ENCODE data around the gene HMG20B. TPM values are rescaled to one million over a fixed set of nuclear protein-coding genes. Genes with fewer than 3 reads are reported as not detected.

HMG20B gene
- total and polyA plus RNA-seq, 7 donors: 61.3 to 148 (median 105) TPM

DNA sequence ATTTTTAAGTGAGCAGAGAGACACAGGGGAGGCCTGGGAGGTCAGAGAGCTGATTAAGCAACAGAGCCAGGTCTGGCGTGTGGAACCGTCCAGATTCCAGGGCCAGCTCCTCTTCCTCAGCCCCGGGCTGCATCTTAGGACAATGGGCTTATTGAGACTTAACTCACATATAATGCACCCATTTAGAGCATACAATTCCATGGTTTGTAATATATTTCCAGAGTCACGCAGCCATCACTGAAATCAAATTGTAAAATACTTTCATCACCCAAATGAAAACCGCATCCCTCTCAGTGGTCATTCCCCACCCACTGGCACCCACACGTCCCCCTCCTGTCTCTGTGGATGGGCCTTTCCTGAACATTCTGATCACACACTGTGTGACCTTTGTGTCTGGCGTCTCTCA, 2.1 kb upstream of the HMG20B start:
- TF ChIP-seq EP300 (IDR thresholded peaks at IDR 0.05) (no peak), POLR2AphosphoS5 (IDR thresholded peaks at IDR 0.05) (no peak), POLR2A (IDR thresholded peaks at IDR 0.05) (no peak)
- TF ChIP-seq, protein P1, sequence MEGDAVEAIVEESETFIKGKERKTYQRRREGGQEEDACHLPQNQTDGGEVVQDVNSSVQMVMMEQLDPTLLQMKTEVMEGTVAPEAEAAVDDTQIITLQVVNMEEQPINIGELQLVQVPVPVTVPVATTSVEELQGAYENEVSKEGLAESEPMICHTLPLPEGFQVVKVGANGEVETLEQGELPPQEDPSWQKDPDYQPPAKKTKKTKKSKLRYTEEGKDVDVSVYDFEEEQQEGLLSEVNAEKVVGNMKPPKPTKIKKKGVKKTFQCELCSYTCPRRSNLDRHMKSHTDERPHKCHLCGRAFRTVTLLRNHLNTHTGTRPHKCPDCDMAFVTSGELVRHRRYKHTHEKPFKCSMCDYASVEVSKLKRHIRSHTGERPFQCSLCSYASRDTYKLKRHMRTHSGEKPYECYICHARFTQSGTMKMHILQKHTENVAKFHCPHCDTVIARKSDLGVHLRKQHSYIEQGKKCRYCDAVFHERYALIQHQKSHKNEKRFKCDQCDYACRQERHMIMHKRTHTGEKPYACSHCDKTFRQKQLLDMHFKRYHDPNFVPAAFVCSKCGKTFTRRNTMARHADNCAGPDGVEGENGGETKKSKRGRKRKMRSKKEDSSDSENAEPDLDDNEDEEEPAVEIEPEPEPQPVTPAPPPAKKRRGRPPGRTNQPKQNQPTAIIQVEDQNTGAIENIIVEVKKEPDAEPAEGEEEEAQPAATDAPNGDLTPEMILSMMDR (IDR thresholded peaks at IDR 0.05): no peak
- intact Hi-C loops (cut with DNase I): no loop called here
- Histone ChIP-seq H3K36me3 (no peaks in the 10 kb centered on the region), H3K27me3 (no peaks in the 10 kb centered on the region), H3K9me3 (no peaks in the 10 kb centered on the region), H3K4me3 (no peak overlapping the region), H3K4me1 (peaks cover 0 to 28% (median 22%) of the 10 kb centered on the region in 4 donors), H3K27ac (peak overlapping the region in 2 of 4 donors; percentile 29 to 31)
- no peak for DNase-seq
- WGBS, 2 donors: 29 to 81% methylated on average over 7 of the region's 7 CpGs

GRCh38 chr19:3572132-3572854, 451 bp upstream of the HMG20B start:
- intact Hi-C loops (cut with DNase I): loop anchor here (1.0 to 2.0 kb wide), 2 partner anchors 14 to 65 kb away; partner anchors contain the start of gene FZR1
- Histone ChIP-seq H3K27me3 (no peaks in the 10 kb centered on the region), H3K4me3 (peak overlapping the region; percentile 37 to 98 (median 82)), H3K9me3 (no peaks in the 10 kb centered on the region), H3K4me1 (peaks cover 0 to 44% (median 37%) of the 10 kb centered on the region in 4 donors), H3K27ac (peak overlapping the region; percentile 59 to 91 (median 90)), H3K36me3 (no peaks in the 10 kb centered on the region)
- 1 to 3% methylated on average over 48 of the region's 48 CpGs for WGBS, 2 donors
- DNase-seq: peak; percentile 100
- TF ChIP-seq POLR2AphosphoS5 (IDR thresholded peaks at IDR 0.05): peak in 1 of 4 donors; percentile 30
- no peak for TF ChIP-seq POLR2A (IDR thresholded peaks at IDR 0.05)
- TF ChIP-seq EP300 (IDR thresholded peaks at IDR 0.05): no peak
- TF ChIP-seq, protein P1 (IDR thresholded peaks at IDR 0.05): no peak

DNA sequence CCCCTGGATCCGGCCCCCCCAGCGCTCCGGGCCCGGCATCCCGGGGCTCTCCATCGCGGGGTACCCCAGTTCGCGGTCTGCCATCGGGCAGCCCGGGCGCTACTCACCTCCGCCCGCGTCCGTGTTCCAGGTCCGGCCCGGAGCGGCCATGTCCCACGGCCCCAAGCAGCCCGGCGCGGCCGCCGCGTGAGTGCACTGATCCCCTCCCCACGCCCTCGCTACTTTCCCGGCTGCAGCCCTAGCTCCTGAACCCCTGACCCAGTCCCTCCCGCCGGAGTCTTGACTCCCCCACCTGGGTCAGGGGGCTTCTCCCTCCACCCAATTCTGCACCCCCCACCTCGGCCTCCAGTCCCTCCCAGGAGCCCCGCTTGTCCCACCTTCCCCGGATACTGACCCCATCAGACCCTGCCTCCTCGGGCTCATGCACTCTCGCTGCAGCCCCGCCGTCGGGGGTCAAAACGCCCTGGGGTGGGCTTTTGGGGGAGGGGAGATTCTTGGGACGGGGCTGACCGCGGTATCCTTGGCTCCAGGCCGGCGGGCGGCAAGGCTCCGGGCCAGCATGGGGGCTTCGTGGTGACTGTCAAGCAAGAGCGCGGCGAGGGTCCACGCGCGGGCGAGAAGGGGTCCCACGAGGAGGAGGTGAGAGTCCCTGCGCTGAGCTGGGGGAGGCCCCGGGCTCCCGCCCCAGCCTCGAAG, 566 bp downstream of the HMG20B start:
- no peaks in the 10 kb centered on the region for H3K36me3 ChIP-seq
- 1 to 2% methylated on average over 60 of the region's 60 CpGs for WGBS, 2 donors
- H3K27ac ChIP-seq: peak overlapping the region; percentile 76 to 91 (median 90)
- H3K27me3 ChIP-seq: no peaks in the 10 kb centered on the region
- intact Hi-C loops (cut with DNase I): loop anchor here (2.0 kb wide), 1 partner anchor 67 kb away; the partner anchor contains the start of gene FZR1
- peak overlapping the region; percentile 68 to 98 (median 94) for H3K4me3 ChIP-seq
- H3K4me1 ChIP-seq: peaks cover 0 to 44% (median 37%) of the 10 kb centered on the region in 4 donors
- no peaks in the 10 kb centered on the region for H3K9me3 ChIP-seq
- peak; percentile 74 for DNase-seq
- no peak for TF ChIP-seq POLR2A (IDR thresholded peaks at IDR 0.05)
- no peak for TF ChIP-seq EP300 (IDR thresholded peaks at IDR 0.05)
- TF ChIP-seq, protein P1 (IDR thresholded peaks at IDR 0.05): no peak
- TF ChIP-seq POLR2AphosphoS5 (IDR thresholded peaks at IDR 0.05): no peak

- peak; percentile 89 for DNase-seq
- no peaks in the 10 kb centered on the region for H3K9me3 ChIP-seq
- H3K27me3 ChIP-seq: no peaks in the 10 kb centered on the region
- WGBS, 2 donors: 62 to 64% methylated on average over 55 of the region's 55 CpGs
- TF ChIP-seq POLR2A (IDR thresholded peaks at IDR 0.05) (no peak), POLR2AphosphoS5 (IDR thresholded peaks at IDR 0.05) (no peak), EP300 (IDR thresholded peaks at IDR 0.05) (no peak)
- TF ChIP-seq, protein P1 (IDR thresholded peaks at IDR 0.05): no peak
- peak overlapping the region; percentile 68 to 98 (median 94) for H3K4me3 ChIP-seq
- intact Hi-C loops (cut with DNase I): loop anchor here (2.0 kb wide), 1 partner anchor 67 kb away; the partner anchor contains the start of gene FZR1
- H3K4me1 ChIP-seq: peaks cover 0 to 44% (median 37%) of the 10 kb centered on the region in 4 donors
- no peaks in the 10 kb centered on the region for H3K36me3 ChIP-seq
- H3K27ac ChIP-seq: peak overlapping the region; percentile 76 to 91 (median 90)
These were observed 1.3 kb downstream of the HMG20B start for GRCh38 chr19:3573858-3574637.
